Measurements from ENCODE around the gene ANGPTL2.

- TF ChIP-seq CTCF (IDR thresholded peaks at IDR 0.05 in 4 of 5, conservative IDR thresholded peaks at IDR 0.05 in 1 of 5) (no peak), POLR2A (IDR thresholded peaks at IDR 0.05) (no peak)
Measured at GRCh38 chr9:127113191-127113972, 9.1 kb downstream of the ANGPTL2 start.

All from gastrocnemius medialis (tissue), 4 donors.